Ascending aorta (tissue), 2 donors: ENCODE data around the gene CCDC33. TPM values are rescaled to one million over a fixed set of nuclear protein-coding genes. Genes with fewer than 3 reads are reported as not detected.

Source experiments
- DNase-seq, 2 donors: peaks; one replicate each; pipeline ENCODE4 v3.0.0-alpha.2; 2019; ENCODE audit warnings: low spot score in 2 of 2
- H3K27ac ChIP-seq, 2 donors: fragments of 200-600 bp; sonication (generic); one replicate each; pipeline ENCODE4 v1.5.1; 2016 to 2017; ENCODE audit warnings: mild to moderate bottlenecking in 1 of 2
- H3K27me3 ChIP-seq: fragments of 200-600 bp; sonication (generic); one replicate; pipeline ENCODE4 v1.5.1; 2017
- H3K36me3 ChIP-seq, 2 donors: fragments of 200-600 bp; sonication (generic); one replicate each; pipeline ENCODE4 v1.5.1; 2016
- H3K4me1 ChIP-seq, 2 donors: fragments of 200-600 bp; sonication (generic); one replicate each; pipeline ENCODE4 v1.5.1; 2016 to 2017; ENCODE audit warnings: mild to moderate bottlenecking in 1 of 2
- H3K4me3 ChIP-seq, 2 donors: fragments of 200-600 bp; sonication (generic); one replicate each; pipeline ENCODE4 v1.5.1; 2016 to 2017; ENCODE audit warnings: mild to moderate bottlenecking in 1 of 2
- H3K9me3 ChIP-seq, 2 donors: fragments of 200-600 bp; sonication (generic); one replicate each; pipeline ENCODE4 v1.5.1; 2016
- CTCF ChIP-seq, 3 experiments: fragments of 200-600 bp in 2 of 3; fragments of 450-650 bp in 1 of 3; sonication (generic) in 2 of 3; IDR thresholded peaks; one replicate each; pipeline ENCODE4 v1.5.1; 2016 to 2019; ENCODE audit warnings: antibody characterized with exemption in 3 of 3, mild to moderate bottlenecking in 1 of 3, moderate library complexity in 1 of 3
- intact Hi-C: fragments of 100-400 bp; cut with DNase I; formaldehyde crosslinking; loops from one replicate; pipeline ENCODE4 v1.15.1; 2023
- total RNA-seq: library from RNA; depleted of rRNA; stranded (reverse); fragments of >200 nt; gene quantifications from one replicate; pipeline ENCODE4 v1.1.0, GENCODE V29; 2016

Gene CCDC33
- total RNA-seq, 1 donor from 2014 or later, result not detected

DNA sequence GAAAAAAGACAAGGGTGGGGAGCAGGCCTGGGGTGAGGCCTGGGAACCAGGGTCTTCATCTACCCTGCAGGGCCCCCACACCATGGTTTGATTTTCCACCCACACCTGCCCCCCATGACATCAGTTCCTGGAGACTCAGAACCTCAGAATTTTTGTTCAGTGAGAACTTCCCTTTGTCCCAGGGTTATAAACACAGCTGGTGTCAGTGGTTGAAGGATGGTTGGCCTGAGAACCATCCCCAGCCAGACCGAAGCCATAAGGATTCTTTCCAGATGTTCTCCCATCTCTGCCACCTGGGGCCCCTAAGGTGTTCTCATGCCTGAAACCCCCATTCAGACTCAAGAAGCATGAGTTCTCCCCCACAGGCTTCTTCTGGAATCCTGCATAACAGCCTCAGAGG lies 16.6 kb downstream of the CCDC33 start:
- Histone ChIP-seq H3K27ac (no peak overlapping the region), H3K9me3 (no peaks in the 10 kb centered on the region), H3K4me3 (no peak overlapping the region), H3K27me3 (no peaks in the 10 kb centered on the region), H3K36me3 (no peaks in the 10 kb centered on the region), H3K4me1 (peaks cover 3 to 23% of the 10 kb centered on the region in 2 donors)
- no peak for TF ChIP-seq CTCF (IDR thresholded peaks at IDR 0.05)
- DNase-seq, result no peak
- intact Hi-C loops, result loop anchor here (5.0 kb wide), 1 partner anchor 125 kb away; no protein-coding TSS in a partner anchor

DNA sequence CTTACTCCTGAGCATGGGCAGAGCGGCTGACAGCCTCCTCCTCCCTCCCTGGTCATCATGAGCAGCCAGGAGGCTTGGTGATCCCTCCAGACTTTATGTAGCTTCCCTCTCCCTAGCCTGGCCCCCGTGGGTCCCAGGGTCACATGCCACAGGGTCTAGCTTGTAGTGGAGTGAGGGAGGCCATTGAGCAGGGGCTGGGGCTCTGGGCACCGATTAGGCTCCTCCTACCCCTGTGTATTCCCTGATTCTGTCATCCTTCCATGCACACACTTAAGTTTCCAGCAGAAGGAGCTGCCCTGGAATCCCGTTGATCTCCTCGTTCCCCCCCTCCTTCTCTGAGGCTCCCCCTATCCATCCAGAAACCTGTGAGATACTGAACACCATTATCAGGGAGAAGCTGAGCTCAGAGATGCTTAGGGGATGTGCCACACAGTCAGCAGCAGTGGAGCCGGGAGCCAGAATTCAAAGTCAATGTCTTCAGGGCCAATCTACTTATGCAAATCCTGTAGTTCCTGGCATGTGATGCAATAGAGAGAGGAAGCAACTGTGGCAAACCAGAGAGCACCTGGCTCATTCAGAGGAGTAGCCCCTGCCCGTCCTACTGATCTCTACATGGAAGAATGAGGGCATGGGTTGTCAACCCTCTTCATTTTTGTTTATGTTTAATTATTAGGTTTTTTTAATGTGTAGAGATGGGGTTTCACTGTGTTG lies 17.2 kb downstream of the CCDC33 start:
- H3K4me3 ChIP-seq, result no peak overlapping the region

DNA sequence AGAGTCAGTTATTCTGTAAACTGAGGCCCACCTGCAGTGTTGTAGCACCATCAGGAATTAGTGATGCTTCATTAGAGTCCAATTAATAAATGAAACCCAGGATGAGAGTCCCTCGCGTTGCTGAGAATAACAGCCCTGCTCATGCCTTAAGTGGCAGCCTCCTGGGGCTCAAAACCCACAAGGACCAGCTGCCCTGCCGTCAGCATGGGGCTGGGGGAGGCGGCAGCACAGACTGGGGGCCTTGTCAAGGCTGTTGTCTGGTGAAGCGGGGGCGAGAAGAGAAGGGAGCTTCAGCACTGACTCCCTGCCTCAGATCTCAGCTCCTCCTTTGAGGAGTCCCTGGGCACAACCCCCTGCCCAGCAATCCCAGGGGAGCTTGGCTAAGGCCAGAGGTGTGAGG lies 21.0 kb downstream of the CCDC33 start:
- Histone ChIP-seq H3K27me3 (no peaks in the 10 kb centered on the region), H3K4me1 (peaks cover 0 to 2% of the 10 kb centered on the region in 2 donors), H3K27ac (no peak overlapping the region), H3K36me3 (no peaks in the 10 kb centered on the region), H3K9me3 (no peaks in the 10 kb centered on the region), H3K4me3 (no peak overlapping the region)
- intact Hi-C loops, result no loop called here
- no peak for DNase-seq
- TF ChIP-seq CTCF (IDR thresholded peaks at IDR 0.05), result no peak

More for the DNA sequence above, 17.2 kb downstream of the CCDC33 start:
- no peak for TF ChIP-seq CTCF (IDR thresholded peaks at IDR 0.05)
- no peaks in the 10 kb centered on the region for H3K36me3 ChIP-seq
- DNase-seq, result no peak
- H3K4me1 ChIP-seq, result peaks cover 3 to 23% of the 10 kb centered on the region in 2 donors
- H3K9me3 ChIP-seq, result no peaks in the 10 kb centered on the region
- intact Hi-C loops, result loop anchor here (5.0 kb wide), 1 partner anchor 126 kb away; no protein-coding TSS in a partner anchor
- no peak overlapping the region for H3K27ac ChIP-seq
- H3K27me3 ChIP-seq, result no peaks in the 10 kb centered on the region

- Histone ChIP-seq H3K27me3 (no peaks in the 10 kb centered on the region), H3K4me1 (no peaks in the 10 kb centered on the region), H3K27ac (no peak overlapping the region), H3K36me3 (no peaks in the 10 kb centered on the region), H3K9me3 (no peaks in the 10 kb centered on the region), H3K4me3 (no peak overlapping the region)
- intact Hi-C loops, result no loop called here
- no peak for DNase-seq
- no peak for TF ChIP-seq CTCF (IDR thresholded peaks at IDR 0.05)
Observed at GRCh38 chr15:74257623-74258022, 21.5 kb downstream of the CCDC33 start.

DNA sequence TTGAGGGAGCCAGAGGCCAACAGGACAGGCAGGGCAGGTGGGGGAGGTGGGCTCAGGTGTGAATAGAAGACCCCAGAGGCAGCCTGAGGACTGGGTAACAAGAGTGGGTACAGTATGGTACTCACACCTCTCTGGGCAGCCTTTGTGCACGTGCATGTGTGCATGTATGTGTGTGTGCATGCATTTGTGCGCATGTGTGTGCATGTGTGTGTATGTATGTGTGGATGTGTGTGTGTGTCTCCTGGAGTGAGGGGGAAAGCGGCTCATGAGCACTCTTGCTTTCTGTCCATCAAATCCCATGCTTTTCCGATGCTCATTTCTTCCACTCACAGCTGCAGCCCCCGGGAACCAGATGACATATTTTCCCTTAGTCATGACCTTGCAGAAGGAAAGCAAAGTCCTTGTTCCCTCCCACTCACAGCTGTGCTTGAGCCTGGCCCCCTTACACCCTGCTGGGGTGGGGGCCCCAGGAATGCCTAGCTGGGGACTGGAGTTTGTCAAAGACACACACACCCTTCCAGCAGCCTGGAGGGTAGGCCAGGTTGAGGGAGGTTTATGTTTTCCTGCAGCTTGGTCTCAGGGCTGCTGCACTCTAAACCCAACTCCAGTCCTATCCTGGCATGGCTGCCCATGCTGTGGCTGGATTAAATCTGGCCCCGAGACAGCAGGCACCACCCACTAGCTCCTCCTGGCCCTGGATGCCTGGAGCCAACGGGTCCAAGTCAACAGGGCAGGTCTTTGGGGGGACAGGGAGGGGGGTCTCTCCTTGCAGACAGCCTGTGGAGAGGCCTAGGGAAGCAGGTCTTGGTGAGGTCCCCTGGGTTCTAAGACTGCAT lies 22.5 kb downstream of the CCDC33 start:
- Histone ChIP-seq H3K9me3 (no peaks in the 10 kb centered on the region), H3K4me3 (no peak overlapping the region), H3K27ac (no peak overlapping the region), H3K4me1 (no peaks in the 10 kb centered on the region), H3K36me3 (no peaks in the 10 kb centered on the region), H3K27me3 (no peaks in the 10 kb centered on the region)
- intact Hi-C loops, result no loop called here
- TF ChIP-seq CTCF (IDR thresholded peaks at IDR 0.05), result no peak
- DNase-seq, result no peak
